ENCODE data around the gene PRDX2. TPM values are rescaled to one million over a fixed set of nuclear protein-coding genes. Genes with fewer than 3 reads are reported as not detected.

PRDX2 gene
- total RNA-seq, 1 donor, result 155 TPM

DNA sequence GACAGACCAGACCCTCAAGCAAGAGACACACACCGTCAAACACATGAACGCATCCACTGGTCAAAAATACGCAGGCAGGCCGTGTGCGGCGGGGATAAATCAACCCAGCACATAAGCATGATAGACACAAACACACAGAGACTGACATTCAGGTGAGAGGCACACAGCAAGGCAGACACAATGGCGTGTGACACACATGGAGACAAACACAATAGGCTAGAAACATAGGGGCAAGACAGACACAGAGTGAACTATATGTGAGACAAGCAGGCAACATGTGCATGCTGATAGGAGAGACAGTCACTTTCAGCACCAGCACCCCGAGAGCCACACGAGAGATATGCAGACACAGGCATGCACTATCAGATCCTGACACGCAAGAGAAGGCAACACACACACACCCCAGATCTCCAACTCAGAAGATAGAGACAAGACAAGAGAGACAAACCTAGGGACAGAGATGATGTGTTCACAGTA lies 17.2 kb downstream of the PRDX2 start:
- Histone ChIP-seq H2AFZ (ENCODE audit: low read length) (no peak overlapping the region), H3K79me2 (ENCODE audit: insufficient read depth, low read length) (no peaks in the 10 kb centered on the region), H3K36me3 (ENCODE audit: insufficient read depth, low read length) (no peaks in the 10 kb centered on the region), H3K27ac (ENCODE audit: low read depth, low read length) (peak overlapping the region; percentile 86), H3K4me1 (ENCODE audit: insufficient read depth, low read length) (peaks cover 34% of the 10 kb centered on the region), H3K27me3 (ENCODE audit: insufficient read depth, low read length) (no peaks in the 10 kb centered on the region), H4K20me1 (ENCODE audit: insufficient read depth, low read length) (no peaks in the 10 kb centered on the region), H3K4me3 (ENCODE audit: insufficient read depth, low read length) (no peak overlapping the region), H3K9me3 (ENCODE audit: low read depth, low read length) (no peaks in the 10 kb centered on the region), H3K4me2 (ENCODE audit: insufficient read depth, low read length) (no peak overlapping the region)
- TF ChIP-seq, protein P1, sequence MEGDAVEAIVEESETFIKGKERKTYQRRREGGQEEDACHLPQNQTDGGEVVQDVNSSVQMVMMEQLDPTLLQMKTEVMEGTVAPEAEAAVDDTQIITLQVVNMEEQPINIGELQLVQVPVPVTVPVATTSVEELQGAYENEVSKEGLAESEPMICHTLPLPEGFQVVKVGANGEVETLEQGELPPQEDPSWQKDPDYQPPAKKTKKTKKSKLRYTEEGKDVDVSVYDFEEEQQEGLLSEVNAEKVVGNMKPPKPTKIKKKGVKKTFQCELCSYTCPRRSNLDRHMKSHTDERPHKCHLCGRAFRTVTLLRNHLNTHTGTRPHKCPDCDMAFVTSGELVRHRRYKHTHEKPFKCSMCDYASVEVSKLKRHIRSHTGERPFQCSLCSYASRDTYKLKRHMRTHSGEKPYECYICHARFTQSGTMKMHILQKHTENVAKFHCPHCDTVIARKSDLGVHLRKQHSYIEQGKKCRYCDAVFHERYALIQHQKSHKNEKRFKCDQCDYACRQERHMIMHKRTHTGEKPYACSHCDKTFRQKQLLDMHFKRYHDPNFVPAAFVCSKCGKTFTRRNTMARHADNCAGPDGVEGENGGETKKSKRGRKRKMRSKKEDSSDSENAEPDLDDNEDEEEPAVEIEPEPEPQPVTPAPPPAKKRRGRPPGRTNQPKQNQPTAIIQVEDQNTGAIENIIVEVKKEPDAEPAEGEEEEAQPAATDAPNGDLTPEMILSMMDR (IDR thresholded peaks at IDR 0.05; ENCODE audit: extremely low read depth, low read depth, low read length), result no peak
- DNase-seq (ENCODE audit: insufficient read length, low spot score, missing footprints), result peak; percentile 91

DNA sequence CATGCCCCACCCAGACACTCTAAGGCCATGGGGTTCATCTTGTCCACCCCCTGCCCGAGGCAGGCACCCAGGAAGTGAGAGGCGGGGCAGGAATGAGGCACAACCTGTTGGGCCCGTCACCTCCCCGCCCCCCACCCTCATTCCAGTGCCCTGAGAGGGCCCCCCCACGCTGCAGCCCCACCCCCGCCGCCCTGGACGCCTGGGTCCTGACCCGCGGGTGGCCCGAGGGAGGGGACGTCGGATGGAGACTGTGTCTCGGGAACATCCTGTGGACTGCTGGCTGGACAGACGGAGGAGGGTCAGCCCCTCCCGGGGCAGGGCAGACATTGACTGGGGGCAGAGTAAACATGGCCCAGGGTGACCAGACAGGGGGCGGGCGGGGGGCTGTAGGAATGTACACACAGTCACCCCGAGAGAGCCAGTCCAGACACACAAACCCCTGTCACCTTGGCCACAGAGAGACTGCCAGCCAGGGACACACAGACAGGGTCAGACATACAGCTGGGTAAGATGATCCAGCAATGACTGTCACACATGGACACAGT lies 17.7 kb downstream of the PRDX2 start:
- no peak overlapping the region for H3K4me2 ChIP-seq (ENCODE audit: insufficient read depth, low read length)
- H3K4me1 ChIP-seq (ENCODE audit: insufficient read depth, low read length), result peaks cover 34% of the 10 kb centered on the region
- TF ChIP-seq, protein P1 (IDR thresholded peaks at IDR 0.05; ENCODE audit: extremely low read depth, low read depth, low read length), result no peak

DNA sequence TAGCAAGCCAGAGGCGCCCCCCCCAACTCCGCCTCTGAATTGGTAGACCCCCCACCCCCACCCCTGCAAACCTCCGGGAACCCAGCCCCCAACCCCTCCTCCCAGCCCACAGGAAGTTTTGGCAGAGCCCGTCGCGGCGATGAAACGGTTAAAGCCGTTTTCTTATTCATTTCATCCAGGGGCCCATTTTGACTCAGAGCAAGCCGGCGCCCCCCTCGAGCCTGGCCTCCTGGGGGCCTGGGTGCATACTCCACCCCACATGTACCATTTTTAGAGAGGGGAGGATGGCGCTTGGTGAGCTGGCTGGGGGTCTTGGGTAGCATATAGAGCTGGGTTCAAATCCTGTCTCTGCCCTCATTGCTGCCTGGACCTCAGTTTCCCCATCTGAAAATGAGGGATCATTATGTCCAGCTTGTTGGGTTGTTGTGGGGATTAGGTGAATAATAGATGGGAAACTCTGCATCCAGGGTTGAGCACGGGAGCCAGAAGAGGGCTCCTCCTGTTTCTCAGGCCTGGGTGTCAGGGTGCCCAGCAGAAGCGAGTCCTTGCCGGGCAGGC lies 18.2 kb downstream of the PRDX2 start:
- Histone ChIP-seq H3K36me3 (ENCODE audit: insufficient read depth, low read length) (no peaks in the 10 kb centered on the region), H2AFZ (ENCODE audit: low read length) (no peak overlapping the region), H3K27me3 (ENCODE audit: insufficient read depth, low read length) (no peaks in the 10 kb centered on the region), H3K4me2 (ENCODE audit: insufficient read depth, low read length) (peak overlapping the region; percentile 73), H3K4me3 (ENCODE audit: insufficient read depth, low read length) (peak overlapping the region; percentile 72), H3K4me1 (ENCODE audit: insufficient read depth, low read length) (peaks cover 34% of the 10 kb centered on the region), H3K9me3 (ENCODE audit: low read depth, low read length) (no peaks in the 10 kb centered on the region), H3K79me2 (ENCODE audit: insufficient read depth, low read length) (no peaks in the 10 kb centered on the region), H4K20me1 (ENCODE audit: insufficient read depth, low read length) (no peaks in the 10 kb centered on the region), H3K27ac (ENCODE audit: low read depth, low read length) (peak overlapping the region; percentile 86)
- peak; percentile 86 for DNase-seq (ENCODE audit: insufficient read length, low spot score, missing footprints)
- TF ChIP-seq, protein P1 (IDR thresholded peaks at IDR 0.05; ENCODE audit: extremely low read depth, low read depth, low read length), result no peak

More for the DNA sequence above, 17.7 kb downstream of the PRDX2 start:
- no peaks in the 10 kb centered on the region for H3K9me3 ChIP-seq (ENCODE audit: low read depth, low read length)
- H3K27ac ChIP-seq (ENCODE audit: low read depth, low read length), result peak overlapping the region; percentile 86
- no peak overlapping the region for H2AFZ ChIP-seq (ENCODE audit: low read length)
- no peak overlapping the region for H3K4me3 ChIP-seq (ENCODE audit: insufficient read depth, low read length)
- H3K27me3 ChIP-seq (ENCODE audit: insufficient read depth, low read length), result no peaks in the 10 kb centered on the region
- DNase-seq (ENCODE audit: insufficient read length, low spot score, missing footprints), result peak; percentile 74
- no peaks in the 10 kb centered on the region for H3K79me2 ChIP-seq (ENCODE audit: insufficient read depth, low read length)
- no peaks in the 10 kb centered on the region for H4K20me1 ChIP-seq (ENCODE audit: insufficient read depth, low read length)
- no peaks in the 10 kb centered on the region for H3K36me3 ChIP-seq (ENCODE audit: insufficient read depth, low read length)

DNA sequence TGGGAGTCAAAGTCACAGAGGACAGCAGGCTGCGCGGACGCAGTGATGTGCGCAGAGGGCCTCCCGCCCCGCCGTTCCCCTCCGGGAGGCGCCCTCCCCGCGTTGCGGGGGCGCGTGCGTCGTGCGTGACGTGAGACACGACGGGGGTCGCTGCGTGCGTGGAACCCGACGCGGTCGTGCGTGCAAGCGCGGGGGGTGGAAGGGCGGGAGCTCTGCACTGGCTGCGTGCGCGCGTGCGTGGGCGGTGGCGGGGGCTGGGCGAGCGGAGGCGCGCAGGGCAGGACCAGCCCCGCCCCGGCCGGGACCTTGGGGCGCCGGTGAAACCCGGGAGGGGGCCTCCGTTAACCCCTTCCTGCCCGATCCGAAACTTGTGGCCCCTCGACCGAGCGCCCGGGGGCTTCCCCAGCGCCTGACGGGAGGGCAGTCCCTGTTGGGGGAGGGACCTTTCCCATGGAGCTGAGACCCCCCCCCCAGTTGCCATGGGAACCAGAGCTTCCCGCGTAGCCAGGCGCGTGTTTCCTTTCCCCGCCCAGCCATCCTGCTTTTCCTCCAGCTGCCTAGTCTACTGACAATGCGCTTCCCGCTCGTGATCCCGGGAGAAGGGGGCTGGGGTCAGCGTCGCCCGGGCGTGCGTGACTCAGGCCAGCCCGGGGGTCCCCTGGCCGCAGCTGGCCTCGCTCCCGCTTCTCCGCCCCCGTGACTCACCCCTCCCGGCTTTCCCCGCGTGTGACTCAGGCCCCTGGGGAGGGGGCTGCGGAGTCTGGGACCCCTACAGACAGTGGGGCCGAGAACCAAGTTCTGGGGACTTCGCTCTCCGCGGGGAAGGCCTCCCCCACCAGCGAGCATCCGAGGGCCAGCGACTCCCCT lies 18.9 kb downstream of the PRDX2 start:
- peak overlapping the region; percentile 78 for H3K27ac ChIP-seq (ENCODE audit: low read depth, low read length)
- H3K4me2 ChIP-seq (ENCODE audit: insufficient read depth, low read length), result peak overlapping the region; percentile 73
- peak; percentile 97 for DNase-seq (ENCODE audit: insufficient read length, low spot score, missing footprints)
- H3K9me3 ChIP-seq (ENCODE audit: low read depth, low read length), result no peaks in the 10 kb centered on the region
- no peaks in the 10 kb centered on the region for H3K79me2 ChIP-seq (ENCODE audit: insufficient read depth, low read length)
- TF ChIP-seq, protein P1 (IDR thresholded peaks at IDR 0.05; ENCODE audit: extremely low read depth, low read depth, low read length), result no peak
- no peaks in the 10 kb centered on the region for H4K20me1 ChIP-seq (ENCODE audit: insufficient read depth, low read length)
- H3K27me3 ChIP-seq (ENCODE audit: insufficient read depth, low read length), result no peaks in the 10 kb centered on the region
- peak overlapping the region; percentile 52 for H2AFZ ChIP-seq (ENCODE audit: low read length)
- peak overlapping the region; percentile 72 for H3K4me3 ChIP-seq (ENCODE audit: insufficient read depth, low read length)
- no peaks in the 10 kb centered on the region for H3K36me3 ChIP-seq (ENCODE audit: insufficient read depth, low read length)
- H3K4me1 ChIP-seq (ENCODE audit: insufficient read depth, low read length), result peaks cover 30% of the 10 kb centered on the region
